IPS-18a (cell line): Measurements from ENCODE around the gene TRMT11.
"Not testable (repeated sequence)": the region's sequence is repeated elsewhere in the genome, so short reads cannot be mapped to it uniquely, and the experiment has no call there.

ENCODE experiments used
- H3K27ac ChIP-seq: one replicate; pipeline ENCODE4 v1.5.1; 2013; ENCODE audit warnings: low read length
- H3K27me3 ChIP-seq: one replicate; pipeline ENCODE4 v1.6.1; 2013; ENCODE audit warnings: mild to moderate bottlenecking, low read length; ENCODE audit not compliant: control insufficient read depth, insufficient read depth
- H3K36me3 ChIP-seq: one replicate; pipeline ENCODE4 v1.6.1; 2013; ENCODE audit warnings: low read depth, low read length; ENCODE audit not compliant: control insufficient read depth
- H3K4me1 ChIP-seq: one replicate; pipeline ENCODE4 v1.6.1; 2013; ENCODE audit warnings: low read depth, low read length; ENCODE audit not compliant: control insufficient read depth
- H3K4me3 ChIP-seq: one replicate; pipeline ENCODE4 v1.5.1; 2013; ENCODE audit warnings: low read length
- H3K9ac ChIP-seq: one replicate; pipeline ENCODE4 v1.6.1; 2013; ENCODE audit warnings: mild to moderate bottlenecking, low read length, moderate library complexity
- H3K9me3 ChIP-seq: one replicate; pipeline ENCODE4 v1.6.1; 2013; ENCODE audit warnings: low read depth, low read length; ENCODE audit not compliant: control insufficient read depth

The TRMT11 gene

GRCh38 chr6:125948455-125948854 is 37.9 kb upstream of the TRMT11 start:
- H3K27ac ChIP-seq, result no peak overlapping the region
- H3K4me3 ChIP-seq, result no peak overlapping the region
- no peaks in the 10 kb centered on the region for H3K27me3 ChIP-seq
- no peak overlapping the region for H3K9ac ChIP-seq
- H3K9me3 ChIP-seq, result no peaks in the 10 kb centered on the region
- H3K36me3 ChIP-seq, result no peaks in the 10 kb centered on the region
- no peaks in the 10 kb centered on the region for H3K4me1 ChIP-seq

GRCh38 chr6:125949069-125949468 is 37.3 kb upstream of the TRMT11 start:
- H3K4me3 ChIP-seq, result no peak overlapping the region
- H3K36me3 ChIP-seq, result no peaks in the 10 kb centered on the region
- peaks cover 2% of the 10 kb centered on the region for H3K27me3 ChIP-seq
- no peaks in the 10 kb centered on the region for H3K9me3 ChIP-seq
- no peaks in the 10 kb centered on the region for H3K4me1 ChIP-seq
- no peak overlapping the region for H3K9ac ChIP-seq
- H3K27ac ChIP-seq, result no peak overlapping the region

DNA sequence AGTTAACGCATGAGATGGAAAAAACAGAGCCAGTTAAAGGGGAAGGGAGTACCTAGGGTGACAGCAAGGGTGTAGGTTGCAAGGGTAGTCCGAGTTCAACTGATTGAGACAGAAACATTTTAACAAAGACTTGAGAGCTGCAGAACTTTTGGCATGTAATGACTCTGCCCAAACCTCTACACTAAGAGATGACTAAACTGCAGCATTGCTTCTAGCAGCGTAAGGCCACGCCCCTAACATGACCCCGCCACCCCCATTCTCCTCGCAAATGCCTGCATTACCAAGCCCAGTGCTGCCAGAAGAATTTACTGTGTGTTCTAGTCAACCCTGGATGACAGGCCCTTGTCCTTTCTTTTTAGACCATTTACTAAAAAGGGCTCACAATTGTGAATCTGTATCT is 36.0 kb upstream of the TRMT11 start:
- Histone ChIP-seq H3K27me3 (peaks cover 8% of the 10 kb centered on the region), H3K36me3 (no peaks in the 10 kb centered on the region), H3K27ac (no peak overlapping the region), H3K9ac (no peak overlapping the region), H3K4me1 (no peaks in the 10 kb centered on the region), H3K9me3 (no peaks in the 10 kb centered on the region), H3K4me3 (no peak overlapping the region)

GRCh38 chr6:125950716-125951115 is 35.6 kb upstream of the TRMT11 start:
- not testable (repeated sequence) for H3K27ac ChIP-seq, H3K27me3 ChIP-seq, H3K9ac ChIP-seq, H3K36me3 ChIP-seq, H3K9me3 ChIP-seq, H3K4me1 ChIP-seq, H3K4me3 ChIP-seq

DNA sequence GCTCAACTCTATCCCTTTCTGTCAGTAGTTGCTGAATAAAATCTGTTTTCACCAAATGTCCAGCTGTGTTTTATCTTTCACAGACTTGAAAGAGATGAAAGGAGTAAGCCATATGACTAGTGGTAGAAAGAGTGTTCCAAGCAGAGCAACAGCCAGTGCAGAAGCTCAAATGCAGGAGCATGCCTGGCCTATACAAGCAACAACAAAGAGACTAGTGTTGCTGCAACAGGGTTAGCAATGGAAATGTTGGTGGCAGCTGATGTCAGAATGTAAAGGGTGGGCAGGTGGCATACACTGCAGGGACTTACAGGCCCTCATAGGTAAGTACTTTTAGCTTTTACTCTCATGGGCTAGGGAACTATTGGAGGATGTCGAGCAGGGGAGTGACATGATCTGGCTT is 35.0 kb upstream of the TRMT11 start:
- Histone ChIP-seq H3K4me3 (no peak overlapping the region), H3K27me3 (peaks cover 8% of the 10 kb centered on the region), H3K27ac (no peak overlapping the region), H3K9ac (no peak overlapping the region), H3K9me3 (no peaks in the 10 kb centered on the region), H3K36me3 (no peaks in the 10 kb centered on the region), H3K4me1 (no peaks in the 10 kb centered on the region)

DNA sequence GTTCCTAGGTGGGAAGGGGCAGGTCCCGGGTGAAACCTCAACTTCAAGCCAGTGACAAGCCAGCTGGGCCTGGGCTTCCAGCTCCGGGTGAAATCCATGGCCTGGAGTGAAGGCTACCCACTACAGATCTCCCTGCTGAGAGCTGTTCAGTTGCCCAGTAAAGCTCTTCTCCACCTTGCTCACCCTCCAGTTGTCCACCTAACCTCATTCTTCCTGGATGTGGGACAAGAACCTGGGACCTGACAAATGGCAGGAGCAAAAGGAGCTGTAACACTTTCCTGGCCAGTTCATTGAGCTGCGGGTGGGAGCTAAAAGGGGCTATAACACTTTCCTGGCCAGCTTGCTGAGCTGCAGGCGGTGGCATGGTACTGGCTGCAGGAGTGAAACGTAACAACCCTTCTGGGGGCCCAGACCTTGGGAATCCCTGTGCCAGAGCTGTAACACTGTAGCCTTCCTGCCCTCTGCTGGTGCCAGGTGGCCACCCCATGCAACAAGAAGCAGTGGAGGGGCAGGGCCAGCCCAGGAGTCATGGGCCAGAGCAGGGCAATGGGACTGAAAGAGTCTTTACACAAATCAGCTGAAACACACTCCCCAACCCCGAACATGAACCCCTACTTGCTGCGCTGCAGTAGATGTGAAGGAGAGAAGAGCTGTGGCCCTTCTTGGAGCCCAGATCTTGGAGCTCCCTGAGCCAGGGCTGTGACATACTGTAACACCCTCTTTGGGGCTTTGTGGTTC is 33.4 kb upstream of the TRMT11 start:
- Histone ChIP-seq H3K9ac (no peak overlapping the region), H3K4me3 (no peak overlapping the region), H3K9me3 (no peaks in the 10 kb centered on the region), H3K27ac (no peak overlapping the region), H3K4me1 (peaks cover 5% of the 10 kb centered on the region), H3K36me3 (no peaks in the 10 kb centered on the region), H3K27me3 (peaks cover 8% of the 10 kb centered on the region)

DNA sequence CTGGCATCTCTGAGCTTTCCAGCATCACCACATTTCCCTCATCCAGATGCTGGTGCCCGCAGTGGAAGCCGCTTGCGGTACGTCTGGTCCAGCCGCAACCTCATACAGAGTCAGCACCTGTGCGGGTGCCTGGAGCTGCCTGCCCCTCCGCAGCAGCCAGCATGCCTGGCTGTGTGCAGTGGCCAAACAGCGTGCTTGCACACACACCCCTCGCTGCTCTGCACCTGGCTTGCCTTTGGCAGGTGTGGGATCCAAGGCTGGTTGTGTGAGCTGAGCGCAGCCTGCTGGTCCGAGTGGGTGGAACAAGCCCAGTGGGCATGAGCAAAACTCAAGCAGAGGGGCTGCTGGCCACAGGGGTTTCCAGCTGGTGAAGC is 32.9 kb upstream of the TRMT11 start:
- no peak overlapping the region for H3K4me3 ChIP-seq
- no peak overlapping the region for H3K9ac ChIP-seq
- no peak overlapping the region for H3K27ac ChIP-seq

DNA sequence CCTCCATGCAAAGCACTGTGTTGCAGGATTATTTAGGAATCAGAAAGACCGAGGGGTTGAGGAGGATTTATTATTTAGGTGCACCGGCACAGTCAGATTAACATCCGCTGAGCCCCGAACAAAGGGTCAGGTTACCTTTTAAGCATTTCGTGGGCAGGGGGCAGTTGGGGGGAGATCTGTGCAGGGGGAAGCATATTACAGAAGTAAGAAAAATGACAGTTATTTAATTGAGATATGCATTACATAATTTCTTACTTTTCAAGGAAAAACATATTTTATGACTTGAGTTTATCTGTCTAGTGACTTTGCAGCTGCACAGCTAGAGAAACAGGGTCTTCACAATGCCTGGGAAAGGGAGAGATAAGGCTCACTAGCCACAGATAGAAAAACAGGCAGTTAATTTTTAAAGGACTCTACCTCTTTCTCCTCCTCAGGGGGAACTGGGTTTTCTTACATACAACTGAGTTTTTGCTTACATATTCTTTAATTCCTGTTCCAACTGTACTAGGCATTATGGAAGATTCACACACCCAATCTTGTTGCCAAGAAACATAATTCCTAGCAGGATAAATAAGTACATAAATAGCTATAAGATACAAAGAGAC is 31.5 kb upstream of the TRMT11 start:
- peaks cover 5% of the 10 kb centered on the region for H3K4me1 ChIP-seq
- no peaks in the 10 kb centered on the region for H3K36me3 ChIP-seq
- H3K9ac ChIP-seq, result no peak overlapping the region
- no peak overlapping the region for H3K4me3 ChIP-seq
- no peaks in the 10 kb centered on the region for H3K9me3 ChIP-seq
- H3K27me3 ChIP-seq, result peaks cover 8% of the 10 kb centered on the region
- no peak overlapping the region for H3K27ac ChIP-seq

More for the DNA sequence above, 32.9 kb upstream of the TRMT11 start:
- no peaks in the 10 kb centered on the region for H3K9me3 ChIP-seq
- no peaks in the 10 kb centered on the region for H3K36me3 ChIP-seq
- H3K4me1 ChIP-seq, result peaks cover 5% of the 10 kb centered on the region
- H3K27me3 ChIP-seq, result peaks cover 8% of the 10 kb centered on the region

- Histone ChIP-seq H3K4me3 (peak overlapping the region; percentile 92), H3K4me1 (peaks cover 5% of the 10 kb centered on the region), H3K9ac (no peak overlapping the region), H3K27me3 (peaks cover 8% of the 10 kb centered on the region), H3K27ac (no peak overlapping the region), H3K36me3 (no peaks in the 10 kb centered on the region), H3K9me3 (no peaks in the 10 kb centered on the region)
These were observed 30.4 kb upstream of the TRMT11 start for GRCh38 chr6:125955973-125956372.

DNA sequence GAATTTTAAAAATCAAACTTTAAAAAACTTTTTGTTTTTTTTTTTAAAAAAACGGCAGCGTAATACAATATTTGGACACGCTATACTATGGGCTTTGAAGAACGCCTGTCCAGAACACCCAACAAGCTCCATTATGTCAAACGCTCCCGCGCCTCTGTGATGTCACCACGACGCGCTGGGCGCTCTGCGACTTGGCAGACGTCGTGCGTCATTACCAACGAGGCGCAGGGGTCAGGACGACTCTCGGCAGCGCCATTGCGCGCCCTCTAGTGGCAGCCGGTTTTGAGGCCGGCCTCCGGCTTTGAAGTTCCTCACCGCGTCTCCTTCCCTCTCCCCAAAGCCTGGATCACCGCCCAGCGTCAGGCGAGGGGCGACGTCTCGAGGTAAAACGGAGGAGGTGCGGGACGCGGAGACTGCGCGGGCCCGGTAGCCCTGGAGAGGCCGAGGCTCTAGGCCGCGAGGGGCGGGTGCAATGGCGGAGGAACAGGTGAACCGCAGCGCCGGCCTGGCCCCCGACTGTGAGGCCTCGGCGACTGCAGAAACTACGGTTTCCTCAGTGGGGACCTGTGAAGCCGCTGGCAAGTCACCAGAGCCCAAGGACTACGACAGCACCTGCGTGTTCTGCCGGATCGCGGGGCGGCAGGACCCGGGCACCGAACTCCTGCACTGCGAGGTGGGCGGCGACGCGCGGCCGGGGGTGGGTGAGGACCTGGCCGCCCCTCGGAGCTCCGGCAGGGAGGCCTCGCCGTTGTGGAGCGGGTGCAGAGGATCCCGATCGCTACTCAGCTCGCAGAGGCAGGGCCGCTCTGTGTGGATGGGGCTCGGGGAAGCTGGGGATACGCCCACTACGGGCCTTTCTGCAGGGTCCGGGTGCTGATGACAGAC is 29.6 kb upstream of the TRMT11 start, which contains the start of gene HINT3:
Gene HINT3, plus strand, starts transcription at position 265 of the 885 bp plus-strand sequence. Its CDS starts 208 bp downstream, at position 473.
- H3K9me3 ChIP-seq, result no peaks in the 10 kb centered on the region
- no peak within 1 kb of the TSS for H3K27ac ChIP-seq
- peak within 1 kb of the TSS; percentile 92 for H3K4me3 ChIP-seq
- peak within 1 kb of the TSS; percentile 77 for H3K9ac ChIP-seq
- H3K36me3 ChIP-seq, result no peaks in the 10 kb centered on the region
- peaks cover 8% of the 10 kb centered on the region for H3K27me3 ChIP-seq
- H3K4me1 ChIP-seq, result peaks cover 5% of the 10 kb centered on the region

DNA sequence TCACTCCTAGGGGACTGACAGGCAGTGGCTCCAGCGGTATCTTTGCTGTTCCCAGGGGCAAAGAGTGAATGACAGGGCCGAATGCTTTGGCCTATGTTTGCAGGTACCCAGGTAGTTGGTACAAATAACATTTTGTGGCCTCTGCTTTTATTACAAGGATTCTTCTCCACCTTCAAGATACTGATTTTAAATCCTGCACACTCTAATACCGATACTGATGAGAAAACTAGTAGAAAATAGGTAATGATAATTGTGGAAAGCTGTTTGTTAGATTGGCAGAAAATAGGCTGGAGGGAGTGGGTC is 29.0 kb upstream of the TRMT11 start:
- peak overlapping the region; percentile 92 for H3K4me3 ChIP-seq

More for the DNA sequence above, 29.0 kb upstream of the TRMT11 start:
- Histone ChIP-seq H3K9ac (peak overlapping the region; percentile 77), H3K9me3 (no peaks in the 10 kb centered on the region), H3K27me3 (peaks cover 8% of the 10 kb centered on the region), H3K36me3 (no peaks in the 10 kb centered on the region), H3K4me1 (peaks cover 5% of the 10 kb centered on the region), H3K27ac (no peak overlapping the region)
